CD4-positive, alpha-beta T cell (primary cell): ENCODE measurements around the gene VRK2. TPM values are rescaled to one million over a fixed set of nuclear protein-coding genes. Genes with fewer than 3 reads are reported as not detected.

ENCODE experiments used
- ATAC-seq: fragments of 200-7000 bp; cut with Tn5 transposase; one replicate; pipeline ENCODE4 v1.10.0; 2022; ENCODE audit warnings: mild to moderate bottlenecking; ENCODE audit not compliant: poor library complexity
- CTCF ChIA-PET: fragments of 350-600 bp; sonication (Branson Sonifier 250); formaldehyde crosslinking; loops from one replicate; lab custom pipeline; 2021; ENCODE audit warnings: antibody characterized with exemption, inconsistent platforms; lab: Charles Lee
- POLR2A ChIA-PET: fragments of 350-600 bp; sonication (Branson Sonifier 250); formaldehyde crosslinking; loops from one replicate; lab custom pipeline; 2021; ENCODE audit warnings: antibody characterized with exemption, inconsistent platforms; lab: Charles Lee
- DNase-seq, 14 experiments: peaks; one replicate each; pipeline ENCODE4 v3.0.0-alpha.2; 2013 to 2020; ENCODE audit warnings: mixed read lengths in 2 of 14
- H3K27ac ChIP-seq, 2 donors: one replicate each; pipeline versions ENCODE4 v1.5.1 to v1.7.0; 2013; ENCODE audit warnings: low read length in 2 of 2, low read depth in 1 of 2, mild to moderate bottlenecking in 1 of 2
- H3K27me3 ChIP-seq, 2 experiments: 1 replicate in 1 of 2; 2 replicates in 1 of 2; pipeline versions ENCODE4 v1.6.1 to v1.7.0; 2013; ENCODE audit warnings: low read length in 2 of 2, control low read depth in 1 of 2, mild to moderate bottlenecking in 1 of 2, moderate library complexity in 1 of 2; ENCODE audit not compliant: insufficient read depth in 2 of 2, control insufficient read depth in 1 of 2
- H3K36me3 ChIP-seq: one replicate; pipeline ENCODE4 v1.6.1; 2013; ENCODE audit warnings: low read length, control low read depth; ENCODE audit not compliant: insufficient read depth
- H3K4me1 ChIP-seq: one replicate; pipeline ENCODE4 v1.6.1; 2013; ENCODE audit warnings: low read length, control low read depth; ENCODE audit not compliant: insufficient read depth
- H3K4me3 ChIP-seq: one replicate; pipeline ENCODE4 v1.5.1; 2013; ENCODE audit warnings: mild to moderate bottlenecking, low read length, moderate library complexity
- H3K9me3 ChIP-seq, 2 experiments: 1 replicate in 1 of 2; 2 replicates in 1 of 2; pipeline versions ENCODE4 v1.6.1 to v1.7.0; 2013; ENCODE audit warnings: low read length in 2 of 2, mild to moderate bottlenecking in 2 of 2, control low read depth in 1 of 2, moderate library complexity in 1 of 2; ENCODE audit not compliant: control insufficient read depth in 1 of 2, insufficient read depth in 1 of 2
- H3K27ac Mint-ChIP-seq: one replicate; pipeline ENCODE4 v1.8.0; 2020; ENCODE audit warnings: mixed read lengths
- H3K27me3 Mint-ChIP-seq: one replicate; pipeline ENCODE4 v1.8.0; 2021; ENCODE audit warnings: mixed read lengths
- H3K36me3 Mint-ChIP-seq: one replicate; pipeline ENCODE4 v1.8.0; 2021; ENCODE audit warnings: low read depth, mixed read lengths
- H3K4me1 Mint-ChIP-seq: one replicate; pipeline ENCODE4 v1.8.0; 2021; ENCODE audit warnings: low read depth, mixed read lengths
- H3K4me3 Mint-ChIP-seq: one replicate; pipeline ENCODE4 v1.8.0; 2020; ENCODE audit warnings: mild to moderate bottlenecking, mixed read lengths
- H3K9me3 Mint-ChIP-seq: one replicate; pipeline ENCODE4 v1.8.0; 2020; ENCODE audit warnings: mixed read lengths
- intact Hi-C, 2 experiments: fragments of 100-400 bp; cut with DNase I in 1 of 2; cut with micrococcal nuclease in 1 of 2; formaldehyde crosslinking; loops; one replicate each; pipeline versions ENCODE4 v1.15.1 to v1.9.0; 2023 to 2025; cut with DNase I, micrococcal nuclease
- total RNA-seq, 174 experiments: library from RNA in 2 of 174; stranded (reverse) in 2 of 174; gene quantifications; one replicate each; pipeline ENCODE4 v1.2.3 and lab custom pipeline; 2021 to 2026
- TF ChIP-seq, protein P1 (sequence below): fragments of 200-600 bp; IDR thresholded peaks from one replicate; pipeline ENCODE4 v1.8.0; 2022; ENCODE audit warnings: antibody characterized with exemption, mild to moderate bottlenecking

VRK2 gene
- total RNA-seq, 2 experiments from 2014 or later = 11.1 to 11.5 TPM

GRCh38 chr2:58057707-58058530 is 11.3 kb downstream of the VRK2 start:
- Histone ChIP-seq H3K4me3 (no peak overlapping the region), H3K27ac (no peak overlapping the region), H3K4me1 (no peaks in the 10 kb centered on the region), H3K27me3 (no peaks in the 10 kb centered on the region), H3K9me3 (no peaks in the 10 kb centered on the region), H3K36me3 (peaks cover 12% of the 10 kb centered on the region)
- H3K27me3 Mint-ChIP-seq = no peaks in the 10 kb centered on the region
- intact Hi-C loops = no loop called here
- CTCF ChIA-PET = interaction anchor here (1.0 to 1.4 kb wide), 2 partner anchors 11 to 13 kb away, joined by 3 to 7 read pairs; partner anchors contain the start of gene VRK2
- no peak for DNase-seq
- TF ChIP-seq, protein P1, sequence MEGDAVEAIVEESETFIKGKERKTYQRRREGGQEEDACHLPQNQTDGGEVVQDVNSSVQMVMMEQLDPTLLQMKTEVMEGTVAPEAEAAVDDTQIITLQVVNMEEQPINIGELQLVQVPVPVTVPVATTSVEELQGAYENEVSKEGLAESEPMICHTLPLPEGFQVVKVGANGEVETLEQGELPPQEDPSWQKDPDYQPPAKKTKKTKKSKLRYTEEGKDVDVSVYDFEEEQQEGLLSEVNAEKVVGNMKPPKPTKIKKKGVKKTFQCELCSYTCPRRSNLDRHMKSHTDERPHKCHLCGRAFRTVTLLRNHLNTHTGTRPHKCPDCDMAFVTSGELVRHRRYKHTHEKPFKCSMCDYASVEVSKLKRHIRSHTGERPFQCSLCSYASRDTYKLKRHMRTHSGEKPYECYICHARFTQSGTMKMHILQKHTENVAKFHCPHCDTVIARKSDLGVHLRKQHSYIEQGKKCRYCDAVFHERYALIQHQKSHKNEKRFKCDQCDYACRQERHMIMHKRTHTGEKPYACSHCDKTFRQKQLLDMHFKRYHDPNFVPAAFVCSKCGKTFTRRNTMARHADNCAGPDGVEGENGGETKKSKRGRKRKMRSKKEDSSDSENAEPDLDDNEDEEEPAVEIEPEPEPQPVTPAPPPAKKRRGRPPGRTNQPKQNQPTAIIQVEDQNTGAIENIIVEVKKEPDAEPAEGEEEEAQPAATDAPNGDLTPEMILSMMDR = no peak
- ATAC-seq = no peak
- H3K4me3 Mint-ChIP-seq = no peak overlapping the region
- no peaks in the 10 kb centered on the region for H3K9me3 Mint-ChIP-seq
- H3K27ac Mint-ChIP-seq = no peak overlapping the region
- peaks cover 23% of the 10 kb centered on the region for H3K4me1 Mint-ChIP-seq
- peaks cover 29% of the 10 kb centered on the region for H3K36me3 Mint-ChIP-seq
- POLR2A ChIA-PET = no interaction called here

GRCh38 chr2:58063641-58064040 is 17.0 kb downstream of the VRK2 start:
- Histone ChIP-seq H3K9me3 (no peaks in the 10 kb centered on the region), H3K4me3 (no peak overlapping the region), H3K4me1 (no peaks in the 10 kb centered on the region), H3K27me3 (no peaks in the 10 kb centered on the region), H3K36me3 (peaks cover 2% of the 10 kb centered on the region), H3K27ac (no peak overlapping the region)
- POLR2A ChIA-PET = no interaction called here
- ATAC-seq = no peak
- H3K27me3 Mint-ChIP-seq = no peaks in the 10 kb centered on the region
- H3K4me1 Mint-ChIP-seq = peaks cover 48% of the 10 kb centered on the region
- CTCF ChIA-PET = no interaction called here
- H3K4me3 Mint-ChIP-seq = peak overlapping the region; percentile 14
- no peak overlapping the region for H3K27ac Mint-ChIP-seq
- no peak for DNase-seq
- peaks cover 22% of the 10 kb centered on the region for H3K36me3 Mint-ChIP-seq
- intact Hi-C loops = loop anchor here in 1 of 2 experiments (2.0 kb wide), 1 partner anchor 17 kb away; the partner anchor contains the start of gene VRK2
- H3K9me3 Mint-ChIP-seq = no peaks in the 10 kb centered on the region
- TF ChIP-seq, protein P1 = no peak

GRCh38 chr2:58064086-58064485 is 17.5 kb downstream of the VRK2 start:
- Mint-ChIP-seq H3K27ac (no peak overlapping the region), H3K9me3 (no peaks in the 10 kb centered on the region), H3K4me1 (peaks cover 48% of the 10 kb centered on the region), H3K27me3 (no peaks in the 10 kb centered on the region), H3K4me3 (peak overlapping the region; percentile 14), H3K36me3 (peaks cover 23% of the 10 kb centered on the region)
- no peak overlapping the region for H3K27ac ChIP-seq
- DNase-seq (peak in 2 of 14 experiments; percentile 8 to 18), ATAC-seq (peak; percentile 44)
- no peaks in the 10 kb centered on the region for H3K4me1 ChIP-seq
- ChIA-PET CTCF (no interaction called here), POLR2A (no interaction called here)
- TF ChIP-seq, protein P1 = no peak
- H3K27me3 ChIP-seq = no peaks in the 10 kb centered on the region
- H3K9me3 ChIP-seq = no peaks in the 10 kb centered on the region
- intact Hi-C loops = no loop called here
- H3K36me3 ChIP-seq = no peaks in the 10 kb centered on the region
- H3K4me3 ChIP-seq = no peak overlapping the region
